ENCODE results near the gene LRRC8C. TPM values are rescaled to one million over a fixed set of nuclear protein-coding genes. Genes with fewer than 3 reads are reported as not detected.

LRRC8C gene
- total and polyA plus RNA-seq, 2 donors (not counting 1 experiment from before 2014, with no cell fraction given) = 3.9 to 6.8 TPM

GRCh38 chr1:89682611-89683010 lies 49.7 kb downstream of the LRRC8C start:
- Histone ChIP-seq H4K20me1 (ENCODE audit: control insufficient read depth, insufficient read depth, low read length, poor library complexity, severe bottlenecking) (no peaks in the 10 kb centered on the region), H3K4me3 (ENCODE audit: control extremely low read depth in 1 of 5, extremely low read depth in 1 of 5, insufficient read depth in 1 of 5, low read depth in 2 of 5, low read length in 4 of 5) (no peak overlapping the region), H3K9me3 (ENCODE audit: control extremely low read depth in 1 of 3, control insufficient read depth in 2 of 3, insufficient read depth in 1 of 3, low read length in 2 of 3) (peaks cover 0 to 8% (median 2%) of the 10 kb centered on the region in 3 donors), H3K27me3 (replicated peaks in 1 of 4; ENCODE audit: control extremely low read depth in 1 of 4, control insufficient read depth in 3 of 4, insufficient read depth in 4 of 4, low read length in 3 of 4) (no peaks in the 10 kb centered on the region), H3K4me1 (ENCODE audit: control insufficient read depth in 2 of 2, insufficient read depth in 2 of 2, low read length in 2 of 2) (peaks cover 12 to 13% of the 10 kb centered on the region in 2 donors), H2AFZ (ENCODE audit: insufficient read depth, low read depth, low read length, poor library complexity, severe bottlenecking) (no peak overlapping the region), H3K36me3 (replicated peaks in 1 of 2; ENCODE audit: control extremely low read depth in 1 of 2, control insufficient read depth in 1 of 2, extremely low read depth in 1 of 2, insufficient read depth in 2 of 2, low read length in 1 of 2) (peaks cover 0 to 7% of the 10 kb centered on the region in 2 experiments), H3K9ac (ENCODE audit: low read length) (no peak overlapping the region), H3K79me2 (ENCODE audit: control insufficient read depth, insufficient read depth, low read length) (peaks cover 52% of the 10 kb centered on the region), H3K27ac (ENCODE audit: low read length in 2 of 2) (peak overlapping the region in 1 of 2 donors; percentile 32), H3K4me2 (replicated peaks; ENCODE audit: low read depth, low read length, poor library complexity, severe bottlenecking) (no peak overlapping the region)
- CTCF ChIA-PET = interaction anchor here (0.6 to 1.4 kb wide), 2 partner anchors 26 to 39 kb away, joined by 3 read pairs; no protein-coding TSS in a partner anchor
- intact Hi-C loops (cut with micrococcal nuclease) = no loop called here
- POLR2A ChIA-PET = no interaction called here
- Mint-ChIP-seq H3K4me3 (no peak overlapping the region), H3K4me1 (peaks cover 23% of the 10 kb centered on the region), H3K9me3 (ENCODE audit: insufficient read depth) (no peaks in the 10 kb centered on the region), H3K27me3 (no peaks in the 10 kb centered on the region), H3K27ac (no peak overlapping the region)
- DNase-seq (no peak), ATAC-seq (ENCODE audit: low read depth) (no peak)
- TF ChIP-seq CTCF (IDR thresholded peaks at IDR 0.05) = no peak
- TF ChIP-seq EZH2 (IDR thresholded peaks at IDR 0.05; ENCODE audit: borderline replicate concordance, insufficient read depth, low read depth, low read length, poor library complexity, severe bottlenecking) = no peak

- Histone ChIP-seq H2AFZ (ENCODE audit: insufficient read depth, low read depth, low read length, poor library complexity, severe bottlenecking) (no peak overlapping the region), H3K36me3 (replicated peaks in 1 of 2; ENCODE audit: control extremely low read depth in 1 of 2, control insufficient read depth in 1 of 2, extremely low read depth in 1 of 2, insufficient read depth in 2 of 2, low read length in 1 of 2) (peaks cover 2 to 18% of the 10 kb centered on the region in 2 experiments), H3K4me1 (ENCODE audit: control insufficient read depth in 2 of 2, insufficient read depth in 2 of 2, low read length in 2 of 2) (peaks cover 11 to 12% of the 10 kb centered on the region in 2 donors), H3K27ac (ENCODE audit: low read length in 2 of 2) (no peak overlapping the region), H3K79me2 (ENCODE audit: control insufficient read depth, insufficient read depth, low read length) (peaks cover 37% of the 10 kb centered on the region), H3K4me3 (ENCODE audit: control extremely low read depth in 1 of 5, extremely low read depth in 1 of 5, insufficient read depth in 1 of 5, low read depth in 2 of 5, low read length in 4 of 5) (no peak overlapping the region), H3K27me3 (replicated peaks in 1 of 4; ENCODE audit: control extremely low read depth in 1 of 4, control insufficient read depth in 3 of 4, insufficient read depth in 4 of 4, low read length in 3 of 4) (no peaks in the 10 kb centered on the region), H3K9me3 (ENCODE audit: control extremely low read depth in 1 of 3, control insufficient read depth in 2 of 3, insufficient read depth in 1 of 3, low read length in 2 of 3) (peaks cover 0 to 8% (median 2%) of the 10 kb centered on the region in 3 donors), H3K4me2 (replicated peaks; ENCODE audit: low read depth, low read length, poor library complexity, severe bottlenecking) (no peak overlapping the region), H4K20me1 (ENCODE audit: control insufficient read depth, insufficient read depth, low read length, poor library complexity, severe bottlenecking) (no peaks in the 10 kb centered on the region), H3K9ac (ENCODE audit: low read length) (no peak overlapping the region)
- ChIA-PET CTCF (no interaction called here), POLR2A (no interaction called here)
- Mint-ChIP-seq H3K27ac (no peak overlapping the region), H3K4me3 (no peak overlapping the region), H3K27me3 (no peaks in the 10 kb centered on the region), H3K4me1 (peaks cover 15% of the 10 kb centered on the region), H3K9me3 (ENCODE audit: insufficient read depth) (no peaks in the 10 kb centered on the region)
- WGBS (ENCODE audit: insufficient coverage) = no CpG with 5 or more reads among the region's 2 CpGs
- DNase-seq (no peak), ATAC-seq (ENCODE audit: low read depth) (no peak)
- intact Hi-C loops (cut with micrococcal nuclease) = no loop called here
- TF ChIP-seq CTCF (IDR thresholded peaks at IDR 0.05) = no peak
These were observed 52.5 kb downstream of the LRRC8C start for GRCh38 chr1:89685461-89685860.
